HepG2 (cell line): ENCODE measurements around the gene TFAP2E. TPM values are rescaled to one million over a fixed set of nuclear protein-coding genes. Genes with fewer than 3 reads are reported as not detected.

Experiments used
- DR1 ChIP-seq: sonication (generic); formaldehyde crosslinking; IDR thresholded peaks from 2 replicates; pipeline ENCODE4 v1.8.0; 2021; ENCODE audit warnings: mild to moderate bottlenecking, missing genetic modification reagents, inconsistent platforms
- HDAC6 ChIP-seq: fragments of 200-600 bp; sonication (generic); IDR thresholded peaks from 2 replicates; pipeline ENCODE4 v1.7.0; 2017; ENCODE audit warnings: mild to moderate bottlenecking, antibody characterized with exemption, low read length, low read depth
- LCORL ChIP-seq, 2 experiments: fragments of 450-650 bp in 1 of 2; sonication (generic) in 1 of 2; formaldehyde crosslinking in 1 of 2; IDR thresholded peaks; 2 replicates each; pipeline versions ENCODE4 v1.5.0 to v1.6.1; 2017 to 2020; ENCODE audit warnings: antibody characterized with exemption in 1 of 2, missing genetic modification reagents in 1 of 2
- MED13 ChIP-seq: sonication (generic); formaldehyde crosslinking; IDR thresholded peaks from 2 replicates; pipeline ENCODE4 v1.5.0; 2020; ENCODE audit warnings: missing genetic modification reagents
- NCOR1 ChIP-seq: fragments of 200-600 bp; sonication (generic); IDR thresholded peaks from 2 replicates; pipeline ENCODE4 v1.7.0; 2017; ENCODE audit warnings: antibody characterized with exemption, low read length, borderline replicate concordance
- NFIC ChIP-seq: IDR thresholded peaks from 2 replicates; pipeline ENCODE4 v1.6.1; 2012; ENCODE audit warnings: mild to moderate bottlenecking, low read length, inconsistent platforms
- RELA ChIP-seq: sonication (generic); formaldehyde crosslinking; IDR thresholded peaks from 2 replicates; pipeline ENCODE4 v1.4.0; 2020; ENCODE audit warnings: missing genetic modification reagents
- RFXAP ChIP-seq: sonication (generic); formaldehyde crosslinking; IDR thresholded peaks from 2 replicates; pipeline ENCODE4 v1.4.0; 2020; ENCODE audit warnings: missing genetic modification reagents, borderline replicate concordance
- STAG1 ChIP-seq: sonication (generic); formaldehyde crosslinking; IDR thresholded peaks from 2 replicates; pipeline ENCODE4 v1.4.0; 2020; ENCODE audit warnings: missing genetic modification reagents
- U2AF1 ChIP-seq: fragments of 200-400 bp; formaldehyde crosslinking; optimal IDR thresholded peaks from 2 replicates; pipeline ENCODE3; 2017; ENCODE audit warnings: mild to moderate bottlenecking, low read depth, low read length
- ZMAT3 ChIP-seq: sonication (generic); formaldehyde crosslinking; conservative IDR thresholded peaks from 2 replicates; pipeline ENCODE4 v1.7.0; 2021; ENCODE audit warnings: missing genetic modification reagents
- ZNF143 ChIP-seq: sonication (generic); formaldehyde crosslinking; IDR thresholded peaks from 2 replicates; pipeline ENCODE4 v1.4.0; 2020; ENCODE audit warnings: missing genetic modification reagents
- ZNF224 ChIP-seq: sonication (generic); formaldehyde crosslinking; IDR thresholded peaks from 2 replicates; pipeline ENCODE4 v1.5.0; 2020; ENCODE audit warnings: mild to moderate bottlenecking, missing genetic modification reagents
- ZNF230 ChIP-seq: sonication (generic); formaldehyde crosslinking; IDR thresholded peaks from 2 replicates; pipeline ENCODE4 v1.4.0; 2020; ENCODE audit warnings: mild to moderate bottlenecking, missing genetic modification reagents
- ZNF562 ChIP-seq: sonication (generic); formaldehyde crosslinking; IDR thresholded peaks from 2 replicates; pipeline ENCODE4 v1.8.0; 2022; ENCODE audit warnings: missing genetic modification reagents, borderline replicate concordance
- ZNF724P ChIP-seq: sonication (generic); formaldehyde crosslinking; IDR thresholded peaks from 2 replicates; pipeline ENCODE4 v1.8.0; 2022; ENCODE audit warnings: missing genetic modification reagents, borderline replicate concordance
- ZNF790 ChIP-seq: sonication (generic); formaldehyde crosslinking; IDR thresholded peaks from 2 replicates; pipeline ENCODE4 v1.8.0; 2022; ENCODE audit warnings: missing genetic modification reagents, mild to moderate bottlenecking, borderline replicate concordance
- polyA plus RNA-seq, 8 experiments: library from polyadenylated mRNA; depleted of rRNA in 3 of 8; stranded (reverse) in 7 of 8; unstranded in 1 of 8; fragments of >200 nt; fragmentation: Illumina TruSeq in 4 of 8; extraction: Trizol in 4 of 8; gene quantifications; 2 replicates each; pipeline versions ENCODE4 v1.2.1 to v1.2.3, GENCODE V29; 2011 to 2016; ENCODE audit warnings: low read depth in 4 of 8, missing spikeins in 1 of 8, mixed read lengths in 1 of 8; ENCODE audit not compliant: insufficient read depth in 1 of 8
- total RNA-seq, 5 experiments: library from RNA; depleted of rRNA; stranded (reverse); fragments of >200 nt; fragmentation: Illumina TruSeq; extraction: Trizol; gene quantifications; 2 replicates each; pipeline ENCODE4 v1.2.3, GENCODE V29; 2016; ENCODE audit warnings: low read depth in 1 of 5
- TF ChIP-seq, protein P1 (sequence below): sonication (generic); formaldehyde crosslinking; IDR thresholded peaks from 2 replicates; pipeline ENCODE4 v1.5.1; 2020; ENCODE audit warnings: missing genetic modification reagents, mild to moderate bottlenecking, borderline replicate concordance
- TF ChIP-seq, protein P2 (sequence below): sonication (generic); formaldehyde crosslinking; IDR thresholded peaks from 2 replicates; pipeline ENCODE4 v1.8.1; 2022; ENCODE audit warnings: mild to moderate bottlenecking, missing genetic modification reagents
- TF ChIP-seq, protein P3 (sequence below): IDR thresholded peaks from 2 replicates; pipeline ENCODE4 v1.6.1; 2016; ENCODE audit warnings: missing genetic modification reagents, missing compliant biosample characterization
- TF ChIP-seq, protein P4 (sequence below): sonication (generic); formaldehyde crosslinking; IDR thresholded peaks from 2 replicates; pipeline ENCODE4 v1.8.0; 2022; ENCODE audit warnings: missing genetic modification reagents, mild to moderate bottlenecking, inconsistent platforms, borderline replicate concordance

TFAP2E gene
- total and polyA plus RNA-seq, 2 of the 13 experiments (the other 11 are each of a cell fraction or from before 2014, with no cell fraction given) = 0.31 to 0.41 TPM

DNA sequence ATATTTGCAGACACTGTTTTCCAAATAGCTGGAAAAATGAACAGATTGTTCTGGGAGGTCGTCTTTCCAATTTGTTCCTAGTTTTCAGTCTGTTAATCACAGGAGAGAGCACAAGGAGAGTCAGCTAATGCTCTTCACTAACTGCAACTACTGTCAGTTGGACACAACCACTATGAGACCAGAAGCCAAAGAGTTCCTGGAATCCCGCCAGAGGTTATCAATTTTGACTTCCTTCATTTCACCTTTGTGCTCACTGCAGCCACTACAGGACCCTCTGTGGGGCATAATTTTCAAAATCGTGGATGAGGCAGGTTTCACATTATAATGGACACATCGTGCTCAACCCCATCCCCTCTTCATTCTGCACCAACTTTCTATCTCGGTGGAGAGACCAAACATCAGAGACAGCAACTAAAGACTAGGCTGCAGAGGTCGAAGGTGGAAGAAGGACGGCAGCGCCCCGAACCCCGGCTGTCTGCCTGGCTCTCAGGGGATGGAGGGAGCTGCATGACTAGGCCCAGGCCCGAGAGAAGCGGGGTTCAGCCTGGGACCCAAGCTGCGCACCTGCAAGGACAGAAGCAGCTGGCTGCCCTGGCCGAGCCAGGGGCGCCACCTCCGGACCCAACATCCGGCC lies 16.5 kb upstream of the TFAP2E start (continued):
- TF ChIP-seq ZNF230 (CRISPR knock-in tag) = no peak
- TF ChIP-seq STAG1 (CRISPR knock-in tag) = peak; percentile 16; the same call in 1 of the 2 replicates
- TF ChIP-seq, protein P1, sequence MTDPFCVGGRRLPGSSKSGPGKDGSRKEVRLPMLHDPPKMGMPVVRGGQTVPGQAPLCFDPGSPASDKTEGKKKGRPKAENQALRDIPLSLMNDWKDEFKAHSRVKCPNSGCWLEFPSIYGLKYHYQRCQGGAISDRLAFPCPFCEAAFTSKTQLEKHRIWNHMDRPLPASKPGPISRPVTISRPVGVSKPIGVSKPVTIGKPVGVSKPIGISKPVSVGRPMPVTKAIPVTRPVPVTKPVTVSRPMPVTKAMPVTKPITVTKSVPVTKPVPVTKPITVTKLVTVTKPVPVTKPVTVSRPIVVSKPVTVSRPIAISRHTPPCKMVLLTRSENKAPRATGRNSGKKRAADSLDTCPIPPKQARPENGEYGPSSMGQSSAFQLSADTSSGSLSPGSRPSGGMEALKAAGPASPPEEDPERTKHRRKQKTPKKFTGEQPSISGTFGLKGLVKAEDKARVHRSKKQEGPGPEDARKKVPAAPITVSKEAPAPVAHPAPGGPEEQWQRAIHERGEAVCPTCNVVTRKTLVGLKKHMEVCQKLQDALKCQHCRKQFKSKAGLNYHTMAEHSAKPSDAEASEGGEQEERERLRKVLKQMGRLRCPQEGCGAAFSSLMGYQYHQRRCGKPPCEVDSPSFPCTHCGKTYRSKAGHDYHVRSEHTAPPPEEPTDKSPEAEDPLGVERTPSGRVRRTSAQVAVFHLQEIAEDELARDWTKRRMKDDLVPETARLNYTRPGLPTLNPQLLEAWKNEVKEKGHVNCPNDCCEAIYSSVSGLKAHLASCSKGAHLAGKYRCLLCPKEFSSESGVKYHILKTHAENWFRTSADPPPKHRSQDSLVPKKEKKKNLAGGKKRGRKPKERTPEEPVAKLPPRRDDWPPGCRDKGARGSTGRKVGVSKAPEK (CRISPR knock-in tag) = no peak
- TF ChIP-seq, protein P2, sequence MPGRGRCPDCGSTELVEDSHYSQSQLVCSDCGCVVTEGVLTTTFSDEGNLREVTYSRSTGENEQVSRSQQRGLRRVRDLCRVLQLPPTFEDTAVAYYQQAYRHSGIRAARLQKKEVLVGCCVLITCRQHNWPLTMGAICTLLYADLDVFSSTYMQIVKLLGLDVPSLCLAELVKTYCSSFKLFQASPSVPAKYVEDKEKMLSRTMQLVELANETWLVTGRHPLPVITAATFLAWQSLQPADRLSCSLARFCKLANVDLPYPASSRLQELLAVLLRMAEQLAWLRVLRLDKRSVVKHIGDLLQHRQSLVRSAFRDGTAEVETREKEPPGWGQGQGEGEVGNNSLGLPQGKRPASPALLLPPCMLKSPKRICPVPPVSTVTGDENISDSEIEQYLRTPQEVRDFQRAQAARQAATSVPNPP (CRISPR knock-in tag) = no peak
- 0 out of 2 replicates have a peak, but pooled peaks have one; percentile 40 for TF ChIP-seq ZMAT3 (CRISPR knock-in tag)
- peak; percentile 58; the same call in 1 of the 2 replicates for TF ChIP-seq RFXAP
- TF ChIP-seq RELA (CRISPR knock-in tag) = 0 out of 2 replicates have a peak, but pooled peaks have one; percentile 4
- 0 out of 2 replicates have a peak, but pooled peaks have one; percentile 53 for TF ChIP-seq ZNF724P (CRISPR knock-in tag)
- TF ChIP-seq U2AF1 = peak; percentile 35
- TF ChIP-seq NFIC = 0 out of 2 replicates have a peak, but pooled peaks have one; percentile 11
- TF ChIP-seq ZNF224 (CRISPR knock-in tag) = peak; percentile 48
- TF ChIP-seq MED13 (CRISPR knock-in tag) = no peak; the same call in 1 of the 2 replicates
- TF ChIP-seq ZNF790 (CRISPR knock-in tag) = 0 out of 2 replicates have a peak, but pooled peaks have one; percentile 7
- TF ChIP-seq DR1 = 0 out of 2 replicates have a peak, but pooled peaks have one; percentile 7
- no peak for TF ChIP-seq ZNF562 (CRISPR knock-in tag)
- no peak for TF ChIP-seq HDAC6
- TF ChIP-seq ZNF143 (CRISPR knock-in tag) = 0 out of 2 replicates have a peak, but pooled peaks have one; percentile 19
- TF ChIP-seq, protein P3, sequence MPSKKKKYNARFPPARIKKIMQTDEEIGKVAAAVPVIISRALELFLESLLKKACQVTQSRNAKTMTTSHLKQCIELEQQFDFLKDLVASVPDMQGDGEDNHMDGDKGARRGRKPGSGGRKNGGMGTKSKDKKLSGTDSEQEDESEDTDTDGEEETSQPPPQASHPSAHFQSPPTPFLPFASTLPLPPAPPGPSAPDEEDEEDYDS (CRISPR knock-in tag) = 0 out of 2 replicates have a peak, but pooled peaks have one; percentile 3
- peak; percentile 2; the same call in 1 of the 2 replicates for TF ChIP-seq NCOR1
- no peak for TF ChIP-seq LCORL (IDR thresholded peaks at IDR 0.05)
- TF ChIP-seq LCORL (CRISPR knock-in tag; IDR thresholded peaks at IDR 0.05) = 0 out of 2 replicates have a peak, but pooled peaks have one; percentile 16
- TF ChIP-seq, protein P4, sequence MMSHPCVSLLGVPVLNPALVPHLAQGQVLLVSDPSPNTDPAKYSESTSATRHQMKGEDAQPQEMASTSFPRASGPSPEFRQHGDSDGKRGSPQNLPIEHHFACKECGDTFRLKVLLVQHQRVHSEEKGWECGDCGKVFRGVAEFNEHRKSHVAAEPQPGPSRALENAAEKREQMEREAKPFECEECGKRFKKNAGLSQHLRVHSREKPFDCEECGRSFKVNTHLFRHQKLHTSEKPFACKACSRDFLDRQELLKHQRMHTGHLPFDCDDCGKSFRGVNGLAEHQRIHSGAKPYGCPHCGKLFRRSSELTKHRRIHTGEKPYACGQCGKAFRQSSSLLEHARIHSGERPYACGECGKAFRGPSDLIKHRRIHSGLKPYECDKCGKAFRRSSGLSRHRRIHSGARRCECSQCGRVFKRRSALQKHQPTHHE (CRISPR knock-in tag) = no peak; the same call in 1 of the 2 replicates
